Right atrium auricular region (tissue), 2 donors: Measurements from ENCODE around the gene PRICKLE2. TPM values are rescaled to one million over a fixed set of nuclear protein-coding genes. Genes with fewer than 3 reads are reported as not detected.

Source experiments
- DNase-seq: peaks from one replicate; pipeline ENCODE4 v3.0.0-alpha.2; 2019; ENCODE audit warnings: low spot score
- H3K27ac ChIP-seq, 2 donors: fragments of 200-600 bp; sonication (generic); 1 replicate in 1 of 2; 2 replicates in 1 of 2; pipeline ENCODE4 v1.5.1; 2016 to 2019
- H3K27me3 ChIP-seq, 2 donors: fragments of 200-600 bp; sonication (generic); one replicate each; pipeline versions ENCODE4 v1.5.1 to v1.6.0; 2017 to 2019
- H3K36me3 ChIP-seq: fragments of 200-600 bp; sonication (generic); one replicate; pipeline ENCODE4 v1.5.1; 2016
- H3K4me1 ChIP-seq, 2 donors: fragments of 200-600 bp; sonication (generic); one replicate each; pipeline versions ENCODE4 v1.5.1 to v1.6.0; 2017 to 2019
- H3K4me3 ChIP-seq, 2 donors: fragments of 200-600 bp; sonication (generic); 1 replicate in 1 of 2; 2 replicates in 1 of 2; pipeline ENCODE4 v1.5.1; 2017 to 2019; ENCODE audit warnings: mild to moderate bottlenecking in 1 of 2, moderate library complexity in 1 of 2
- H3K9me3 ChIP-seq, 2 donors: fragments of 200-600 bp; sonication (generic); one replicate each; pipeline ENCODE4 v1.5.1; 2019
- CTCF ChIP-seq, 2 donors: fragments of 200-600 bp; sonication (generic); IDR thresholded peaks; one replicate each; pipeline ENCODE4 v1.5.1; 2019; ENCODE audit warnings: antibody characterized with exemption in 2 of 2
- total RNA-seq, 2 donors: library from RNA; depleted of rRNA; stranded (reverse); fragments of >200 nt; gene quantifications; one replicate each; pipeline ENCODE4 v1.1.0, GENCODE V29; 2016

PRICKLE2 gene
- total RNA-seq, 2 donors from 2014 or later: 18.4 to 22.2 TPM

DNA sequence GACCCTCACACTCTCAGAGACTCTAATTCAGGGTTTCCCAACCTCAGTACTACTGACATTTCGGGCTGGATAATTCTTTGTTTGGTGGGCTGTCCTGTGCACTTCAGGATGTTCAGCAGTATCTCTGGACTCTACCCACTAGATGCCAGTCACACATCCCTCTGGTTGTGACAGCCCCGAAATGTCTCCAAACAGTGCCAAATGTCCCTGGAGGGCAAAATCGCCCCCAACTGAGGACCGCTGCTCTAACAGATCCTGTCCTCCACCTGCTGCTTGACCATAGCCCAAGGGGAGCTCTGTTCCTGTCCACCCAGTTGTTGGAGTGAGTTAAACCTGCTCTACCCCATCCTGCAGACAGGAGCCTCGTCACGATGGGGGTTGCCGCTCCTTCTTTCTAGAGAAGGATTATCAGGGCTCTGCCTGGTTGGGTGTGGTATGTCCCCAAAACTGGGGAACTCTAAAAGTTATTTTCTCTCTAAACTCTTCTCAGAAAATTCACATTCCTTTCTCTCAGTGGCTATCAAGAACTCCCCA lies 116.4 kb downstream of the PRICKLE2 start:
- H3K4me1 ChIP-seq: peaks cover 0 to 8% of the 10 kb centered on the region in 2 donors
- DNase-seq: no peak
- TF ChIP-seq CTCF (IDR thresholded peaks at IDR 0.05): no peak
- no peak overlapping the region for H3K4me3 ChIP-seq
- H3K27ac ChIP-seq: no peak overlapping the region
- H3K27me3 ChIP-seq: no peaks in the 10 kb centered on the region
- no peaks in the 10 kb centered on the region for H3K9me3 ChIP-seq
- no peaks in the 10 kb centered on the region for H3K36me3 ChIP-seq

GRCh38 chr3:64108231-64108630 lies 117.0 kb downstream of the PRICKLE2 start:
- peaks cover 0 to 4% of the 10 kb centered on the region in 2 donors for H3K4me1 ChIP-seq
- no peaks in the 10 kb centered on the region for H3K36me3 ChIP-seq
- no peak overlapping the region for H3K4me3 ChIP-seq
- TF ChIP-seq CTCF (IDR thresholded peaks at IDR 0.05): no peak
- no peak overlapping the region for H3K27ac ChIP-seq
- no peaks in the 10 kb centered on the region for H3K9me3 ChIP-seq
- no peaks in the 10 kb centered on the region for H3K27me3 ChIP-seq
- DNase-seq: no peak

- TF ChIP-seq CTCF (IDR thresholded peaks at IDR 0.05): no peak
- peaks cover 0 to 4% of the 10 kb centered on the region in 2 donors for H3K4me1 ChIP-seq
- H3K9me3 ChIP-seq: no peaks in the 10 kb centered on the region
- H3K36me3 ChIP-seq: no peaks in the 10 kb centered on the region
- no peak for DNase-seq
- no peak overlapping the region for H3K27ac ChIP-seq
- H3K27me3 ChIP-seq: no peaks in the 10 kb centered on the region
- H3K4me3 ChIP-seq: no peak overlapping the region
Observed at GRCh38 chr3:64107190-64107589, 118.1 kb downstream of the PRICKLE2 start.

DNA sequence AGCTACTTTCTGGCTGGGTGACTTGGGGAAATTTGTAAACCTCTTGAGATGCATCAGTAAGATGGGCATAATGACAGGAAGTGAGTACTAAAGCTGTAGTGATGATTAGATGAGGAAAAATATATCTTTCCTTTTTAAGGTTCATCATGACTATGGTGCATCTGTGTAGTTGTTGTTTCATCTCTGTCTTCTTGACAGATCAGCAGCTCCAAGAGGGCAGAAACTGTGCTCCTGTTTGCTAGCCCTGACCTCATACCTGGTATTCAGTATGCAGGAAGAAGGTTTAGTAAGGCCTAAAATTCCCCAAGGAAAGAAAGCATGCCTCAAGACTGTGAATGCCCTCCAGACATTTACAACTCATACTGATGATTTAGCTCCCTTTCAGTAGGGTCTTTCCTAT lies 119.5 kb downstream of the PRICKLE2 start:
- Histone ChIP-seq H3K4me3 (no peak overlapping the region), H3K27me3 (no peaks in the 10 kb centered on the region), H3K27ac (no peak overlapping the region), H3K36me3 (no peaks in the 10 kb centered on the region), H3K9me3 (no peaks in the 10 kb centered on the region), H3K4me1 (peaks cover 0 to 4% of the 10 kb centered on the region in 2 donors)
- DNase-seq: no peak
- no peak for TF ChIP-seq CTCF (IDR thresholded peaks at IDR 0.05)

DNA sequence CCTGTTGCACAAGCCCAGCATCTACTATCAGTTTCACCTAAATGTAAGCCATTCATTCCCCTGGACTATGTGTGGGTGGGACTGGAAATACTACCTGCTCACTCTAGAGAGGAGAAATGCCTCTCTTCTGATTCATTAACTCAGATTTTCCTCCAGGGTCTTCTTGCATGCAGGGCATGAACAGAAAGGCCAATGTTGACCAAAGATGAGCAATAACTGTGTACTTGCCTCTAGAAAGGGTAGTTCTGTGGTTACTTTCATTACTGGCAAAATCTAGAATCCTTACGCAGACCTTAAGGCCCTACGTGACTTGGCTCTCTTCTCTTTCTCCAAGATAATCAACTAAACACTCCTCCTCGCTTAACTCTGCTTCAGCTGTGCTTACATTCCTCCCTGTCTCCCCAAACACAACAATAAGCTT lies 120.6 kb downstream of the PRICKLE2 start:
- Histone ChIP-seq H3K9me3 (no peaks in the 10 kb centered on the region), H3K27me3 (no peaks in the 10 kb centered on the region), H3K4me1 (peaks cover 0 to 4% of the 10 kb centered on the region in 2 donors), H3K27ac (no peak overlapping the region), H3K4me3 (no peak overlapping the region), H3K36me3 (peaks cover under 1% of the 10 kb centered on the region)
- no peak for TF ChIP-seq CTCF (IDR thresholded peaks at IDR 0.05)
- no peak for DNase-seq

- H3K4me1 ChIP-seq: no peaks in the 10 kb centered on the region
Observed at GRCh38 chr3:64104006-64104405, 121.3 kb downstream of the PRICKLE2 start.

More at GRCh38 chr3:64104006-64104405, 121.3 kb downstream of the PRICKLE2 start:
- H3K27ac ChIP-seq: no peak overlapping the region
- peaks cover 7% of the 10 kb centered on the region for H3K36me3 ChIP-seq
- no peak for DNase-seq
- no peak overlapping the region for H3K4me3 ChIP-seq
- no peak for TF ChIP-seq CTCF (IDR thresholded peaks at IDR 0.05)
- no peaks in the 10 kb centered on the region for H3K9me3 ChIP-seq
- no peaks in the 10 kb centered on the region for H3K27me3 ChIP-seq
